GM18517 (cell line): ENCODE results near the gene ADK.
"Not testable (repeated sequence)": the region's sequence is repeated elsewhere in the genome, so short reads cannot be mapped to it uniquely, and the experiment has no call there.

Experiments used
- ATAC-seq: cut with Tn5 transposase; IDR thresholded peaks from one replicate; pipeline ENCODE4 v1.9.1; 2021; ENCODE audit warnings: mild to moderate bottlenecking, moderate library complexity; ENCODE audit not compliant: unreplicated experiment

Gene ADK

DNA sequence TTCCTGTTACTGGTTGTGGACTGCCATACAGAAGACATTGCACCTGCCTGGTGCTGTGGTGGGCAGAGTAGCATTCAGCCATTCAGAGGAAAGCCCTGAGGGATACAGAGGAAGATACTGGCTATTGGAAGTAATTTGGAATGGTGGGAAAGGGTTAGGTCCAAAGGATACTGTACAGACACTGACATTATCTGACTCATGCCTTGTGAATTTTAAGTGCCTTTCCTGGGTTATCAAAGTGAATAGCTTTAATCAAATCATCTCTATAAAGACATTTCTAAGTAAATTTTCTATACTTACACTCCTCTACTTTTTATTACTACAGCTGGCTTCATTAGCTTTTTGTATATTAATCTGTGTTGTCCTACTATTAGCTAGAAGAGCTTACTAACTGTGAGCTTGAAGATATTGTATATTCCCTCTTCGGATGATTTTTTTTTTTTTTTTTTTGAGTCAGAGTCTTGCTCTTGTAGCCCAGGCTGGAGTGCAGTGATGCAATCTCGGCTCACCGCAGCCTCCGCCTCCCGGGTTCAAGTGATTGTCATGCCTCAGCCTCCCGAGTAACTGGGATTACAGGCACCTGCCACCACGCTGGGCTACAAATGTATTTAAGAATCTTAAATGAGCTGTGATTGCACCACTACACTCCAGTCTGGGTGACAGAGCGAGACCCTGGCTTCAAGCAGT is 186.5 kb downstream of the ADK start:
- ATAC-seq, result no peak

DNA sequence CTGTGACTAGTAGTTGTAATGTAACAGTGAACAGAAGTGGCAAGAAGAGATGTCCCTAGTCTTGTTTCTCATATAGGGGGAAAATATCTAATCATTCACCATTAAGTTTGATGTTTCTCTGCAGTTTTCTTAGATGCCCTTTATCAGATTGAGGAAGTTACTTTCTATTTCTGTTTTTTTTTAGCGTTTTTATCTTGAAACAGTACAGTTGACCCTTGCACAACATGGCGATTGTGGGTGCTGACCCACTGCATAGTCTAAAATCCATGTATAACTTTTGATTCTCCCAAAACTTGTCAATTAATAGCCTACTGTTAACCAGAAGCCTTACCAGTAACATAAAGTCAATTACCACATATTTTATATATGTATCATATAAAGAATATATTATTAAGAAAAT is 192.0 kb downstream of the ADK start:
- no peak for ATAC-seq

- no peak for ATAC-seq
These were observed 192.8 kb downstream of the ADK start for GRCh38 chr10:74343804-74344203.

- no peak for ATAC-seq
These were observed 193.3 kb downstream of the ADK start for GRCh38 chr10:74344306-74344705.

- ATAC-seq, result no peak
These were observed 196.5 kb downstream of the ADK start for GRCh38 chr10:74347522-74347921.

DNA sequence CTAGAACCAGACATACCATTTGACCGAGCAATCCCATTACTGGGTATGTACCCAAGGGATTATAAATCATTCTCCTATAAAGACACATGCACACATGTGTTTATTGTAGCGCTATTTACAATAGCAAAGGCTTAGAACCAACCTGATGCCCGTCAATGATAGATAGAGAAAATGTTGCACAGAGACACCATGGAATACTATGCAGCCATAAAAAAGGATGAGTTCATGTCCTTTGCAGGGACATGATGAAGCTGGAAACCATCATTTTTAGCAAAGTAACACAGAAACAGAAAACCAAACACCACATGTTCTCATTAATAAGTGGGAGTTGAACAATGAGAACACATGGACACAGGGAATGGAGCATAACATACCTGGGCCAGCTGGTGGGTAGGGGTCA is 202.0 kb downstream of the ADK start:
- not testable (repeated sequence) for ATAC-seq

GRCh38 chr10:74361678-74362077 is 210.7 kb downstream of the ADK start:
- ATAC-seq, result no peak

DNA sequence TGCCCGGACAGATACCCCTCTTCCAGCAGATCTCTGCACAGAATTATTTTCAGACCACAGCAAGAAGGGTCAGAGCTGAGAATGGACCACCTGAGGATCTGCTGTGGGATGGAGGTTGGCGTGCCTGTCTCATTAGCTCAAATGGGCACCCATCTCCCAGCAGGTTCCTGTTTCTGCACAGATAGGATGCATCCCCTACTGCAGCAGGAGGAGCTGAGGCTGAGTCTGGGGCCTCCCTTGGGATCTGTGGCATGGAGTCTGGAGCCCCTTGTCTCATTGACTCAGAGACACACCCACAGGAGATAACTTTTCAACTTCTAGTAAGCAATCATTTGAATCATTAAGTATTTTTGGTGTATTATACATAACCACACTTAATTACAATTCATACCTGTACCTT is 212.7 kb downstream of the ADK start:
- ATAC-seq, result no peak

DNA sequence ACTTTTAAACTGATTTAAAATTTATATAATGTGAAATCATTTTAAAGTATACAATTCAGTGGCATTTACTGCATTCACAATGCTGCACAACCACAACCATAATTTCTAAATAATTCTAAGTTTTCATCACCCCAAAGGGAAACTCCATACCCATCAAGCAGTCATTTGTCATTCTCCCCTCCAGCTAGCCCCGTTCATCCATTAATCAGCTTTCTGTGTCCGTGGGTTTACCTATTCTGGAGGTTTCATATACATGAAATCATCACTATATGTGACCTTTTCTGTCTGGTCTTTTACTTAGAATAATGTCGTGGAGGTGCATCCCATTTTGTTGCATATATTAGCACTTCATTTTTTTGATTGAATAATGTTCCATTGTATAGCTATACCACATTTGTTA is 214.1 kb downstream of the ADK start:
- ATAC-seq, result no peak

- no peak for ATAC-seq
These were observed 220.7 kb downstream of the ADK start for GRCh38 chr10:74371696-74372095.

DNA sequence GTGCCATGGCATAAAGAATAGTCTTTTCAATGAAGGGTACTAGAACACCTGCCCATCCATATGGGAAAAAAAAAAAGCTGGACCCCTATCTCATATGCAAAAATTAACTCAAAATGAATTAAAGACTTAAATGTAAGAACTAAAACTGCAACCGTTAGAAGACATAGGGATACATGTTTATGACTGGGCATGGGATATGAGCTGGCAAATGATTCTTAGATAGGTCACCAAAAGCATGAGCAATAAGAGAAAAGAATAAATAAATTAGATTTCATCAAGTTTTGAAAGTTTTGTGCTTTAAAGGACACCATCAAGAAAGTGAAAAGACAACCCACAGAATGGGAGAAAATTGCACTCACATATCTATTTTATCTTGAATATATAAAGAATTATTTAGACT is 222.0 kb downstream of the ADK start:
- ATAC-seq, result no peak

DNA sequence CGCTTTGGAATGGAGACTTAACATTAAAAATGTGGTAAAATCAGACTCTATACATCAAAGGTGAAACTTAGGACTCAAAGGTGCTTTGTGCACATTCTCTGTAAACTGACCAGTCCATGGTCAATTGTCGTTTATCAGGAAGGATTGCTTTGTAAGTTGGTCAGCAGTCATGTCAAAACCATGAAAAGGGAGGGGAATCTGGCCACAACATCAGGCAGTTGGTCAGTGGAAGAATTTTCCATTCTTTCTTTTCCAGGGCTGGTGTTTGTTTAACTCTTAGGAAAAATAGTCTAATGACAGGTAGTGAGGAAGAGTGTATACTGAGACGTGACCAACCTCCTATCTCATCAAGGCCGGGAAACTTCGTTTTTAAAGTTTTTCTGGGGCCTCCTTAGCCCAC is 226.5 kb downstream of the ADK start:
- ATAC-seq, result no peak

GRCh38 chr10:74379474-74379873 is 228.5 kb downstream of the ADK start:
- ATAC-seq, result no peak

DNA sequence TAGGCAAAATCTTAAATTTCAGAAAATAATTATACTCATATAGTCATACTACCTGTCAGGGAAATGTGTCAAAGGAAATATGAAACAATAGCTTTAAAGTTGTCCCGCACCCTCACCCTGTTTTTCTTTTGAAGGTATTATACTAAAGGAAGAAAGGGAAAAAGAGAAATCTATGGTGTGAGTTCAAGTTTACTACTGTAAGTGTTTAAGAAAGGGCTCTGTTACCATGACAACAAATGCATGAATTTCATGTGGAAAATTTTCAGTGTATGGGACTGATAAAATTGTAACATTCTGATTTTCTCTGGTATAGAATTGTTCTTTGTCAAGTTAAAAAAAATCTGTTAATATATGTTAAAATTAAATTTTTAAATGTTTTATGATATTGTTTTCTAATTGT is 229.8 kb downstream of the ADK start:
- ATAC-seq, result no peak

DNA sequence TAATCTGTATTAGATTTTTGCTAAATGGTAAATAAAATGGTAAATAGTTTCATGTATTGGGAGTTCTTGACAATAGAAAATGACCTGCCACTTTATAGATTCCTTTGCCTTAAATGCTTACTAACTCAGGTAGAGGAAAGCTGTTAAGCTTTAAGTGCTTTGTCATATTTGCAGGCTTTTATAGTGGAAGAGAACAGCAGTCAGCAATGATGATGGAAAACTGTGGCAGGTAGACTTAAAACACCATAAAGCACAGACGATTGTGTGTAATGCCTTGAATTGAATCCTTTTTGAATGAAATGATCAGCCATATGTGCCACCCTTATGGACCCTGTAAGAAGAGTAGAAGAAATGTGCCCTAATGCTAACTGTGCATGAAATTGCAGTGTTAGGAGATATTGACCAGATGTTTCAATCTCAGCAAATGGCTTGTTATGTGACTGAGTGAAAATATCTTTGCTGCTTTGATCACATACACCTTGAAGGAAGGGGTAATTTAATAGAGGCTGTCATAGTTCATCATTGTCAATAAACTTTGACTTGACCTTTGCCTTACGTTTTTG is 230.4 kb downstream of the ADK start:
- ATAC-seq, result no peak

DNA sequence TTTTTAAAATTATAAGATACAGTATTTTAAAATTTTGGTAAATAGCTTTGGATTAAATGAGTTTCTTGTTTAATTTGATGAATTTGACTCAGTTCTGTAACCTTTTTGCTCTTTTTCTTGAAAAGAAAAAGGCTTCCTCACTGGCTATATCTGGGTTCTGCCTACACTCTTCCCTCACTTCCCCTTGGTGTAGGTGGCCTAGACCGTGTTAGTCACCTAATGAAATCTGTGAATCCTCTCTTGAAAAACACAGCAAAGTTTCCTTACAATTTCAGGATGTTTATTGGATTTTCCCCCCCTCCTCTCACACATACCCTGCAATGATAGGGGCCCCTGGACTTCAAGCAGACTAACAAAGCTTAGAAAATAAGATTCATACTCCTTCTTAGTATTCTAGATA is 231.6 kb downstream of the ADK start:
- ATAC-seq, result no peak

DNA sequence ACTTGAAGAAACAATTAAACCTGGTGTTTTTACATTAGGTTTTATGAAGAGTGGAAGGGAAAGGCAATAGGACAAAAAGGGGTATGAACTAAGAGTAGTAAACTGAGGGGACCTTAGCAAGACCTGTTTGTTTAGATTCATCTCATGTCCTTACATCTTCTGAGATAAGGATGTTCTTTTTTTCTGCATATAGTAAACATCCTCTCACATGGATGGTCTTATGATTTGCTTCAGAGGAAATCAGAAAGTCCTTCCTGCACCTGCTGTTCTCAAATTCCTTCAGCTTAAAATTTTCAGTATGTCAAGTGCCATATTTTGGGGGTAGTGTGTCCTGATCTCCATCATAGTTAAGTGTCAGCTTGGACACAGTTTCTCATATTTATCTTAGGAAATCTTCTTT is 232.6 kb downstream of the ADK start:
- ATAC-seq, result no peak

DNA sequence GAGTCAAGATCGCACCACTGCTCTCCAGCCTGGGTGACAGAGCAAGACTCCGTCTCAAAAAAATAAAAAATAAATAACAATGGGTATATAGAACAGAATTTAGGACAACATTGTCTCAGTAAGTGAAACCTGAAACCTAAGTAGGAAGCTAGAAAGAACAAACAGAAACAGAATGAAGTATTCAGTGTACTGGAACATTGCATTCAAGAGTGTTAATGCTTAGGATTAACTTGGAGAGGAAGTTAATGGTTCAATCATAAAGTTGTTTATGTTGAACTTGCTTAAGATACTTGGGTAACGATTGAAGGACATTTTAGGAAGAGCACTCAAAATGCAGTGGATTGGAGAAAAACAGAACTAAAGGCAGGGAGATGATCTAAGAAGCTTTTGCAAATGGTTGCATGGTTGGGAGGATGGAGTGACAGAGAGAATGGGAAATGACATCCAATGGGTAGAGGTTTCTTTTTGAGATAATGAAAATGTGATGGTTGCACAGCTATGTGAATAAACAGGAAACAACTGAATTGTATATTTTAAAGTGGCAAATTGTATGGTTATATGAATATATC is 233.7 kb downstream of the ADK start:
- no peak for ATAC-seq

DNA sequence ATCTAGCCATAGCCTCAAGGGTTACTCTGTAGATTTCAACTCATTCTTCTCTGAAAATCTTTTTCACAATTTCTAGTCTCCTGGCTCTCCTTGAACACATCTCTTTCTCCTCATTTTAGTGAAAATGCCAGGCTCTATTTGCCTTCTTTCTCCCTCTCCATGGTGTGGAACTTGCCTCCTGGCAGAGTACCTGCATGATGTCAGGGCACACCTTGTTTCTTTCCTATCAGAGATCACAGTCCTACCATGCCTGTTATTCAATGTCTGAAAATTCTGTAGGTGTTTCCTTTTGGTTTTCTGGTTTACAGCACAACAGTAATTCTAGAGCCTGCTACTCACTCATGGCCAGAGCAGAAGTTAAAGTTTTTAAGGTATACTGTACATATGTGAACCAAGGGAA is 237.8 kb downstream of the ADK start:
- no peak for ATAC-seq

DNA sequence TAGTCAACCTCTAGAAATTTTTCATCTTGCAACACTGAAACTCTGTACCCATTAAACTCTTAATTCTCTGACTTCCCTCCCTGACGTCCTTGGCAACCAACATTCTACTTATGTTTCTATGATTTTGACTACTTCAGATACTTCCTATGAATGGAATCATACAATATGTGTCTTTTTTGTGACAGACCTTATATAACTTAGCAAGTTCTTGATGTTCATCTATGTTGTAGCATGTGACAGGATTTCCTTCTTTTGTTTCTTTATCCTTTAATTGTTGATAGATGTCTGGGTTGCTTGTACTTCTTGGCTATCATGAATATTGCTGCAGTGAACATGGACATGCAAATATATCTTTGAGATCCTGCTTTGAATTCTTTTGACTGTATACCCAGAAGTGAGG is 240.8 kb downstream of the ADK start:
- ATAC-seq, result no peak

GRCh38 chr10:74394416-74394969 is 243.5 kb downstream of the ADK start:
- no peak for ATAC-seq

- ATAC-seq, result no peak
These were observed 249.2 kb downstream of the ADK start for GRCh38 chr10:74400186-74400585.
